Left lung (tissue), 10 donors: Measurements from ENCODE around the gene MTX1. TPM values are rescaled to one million over a fixed set of nuclear protein-coding genes. Genes with fewer than 3 reads are reported as not detected.
A peak's percentile ranks its signal among the peaks of the same experiment; 100 is the strongest.
"Not testable (repeated sequence)": the region's sequence is repeated elsewhere in the genome, so short reads cannot be mapped to it uniquely, and the experiment has no call there.

ENCODE experiments used
- ATAC-seq: fragments of 200-7000 bp; cut with Tn5 transposase; one replicate; pipeline ENCODE4 v1.9.1; 2020; ENCODE audit warnings: moderate library complexity
- DNase-seq, 4 donors: peaks; one replicate each; pipeline ENCODE4 v3.0.0-alpha.2; 2013 to 2020
- H3K27ac ChIP-seq, 2 donors: fragments of 200-600 bp; sonication (generic) in 1 of 2; one replicate each; pipeline versions ENCODE4 v1.5.0 to v1.8.0; 2020 to 2021
- H3K27me3 ChIP-seq, 2 donors: fragments of 200-600 bp; sonication (generic) in 1 of 2; one replicate each; pipeline versions ENCODE4 v1.5.0 to v1.8.0; 2020 to 2021
- H3K36me3 ChIP-seq, 2 donors: fragments of 200-600 bp; sonication (generic) in 1 of 2; one replicate each; pipeline versions ENCODE4 v1.5.0 to v1.8.0; 2020 to 2021
- H3K4me1 ChIP-seq, 2 donors: fragments of 200-600 bp; one replicate each; pipeline ENCODE4 v1.8.0; 2021
- H3K4me3 ChIP-seq, 2 donors: fragments of 200-600 bp; sonication (generic) in 1 of 2; one replicate each; pipeline versions ENCODE4 v1.5.0 to v1.8.0; 2020 to 2021; ENCODE audit warnings: mild to moderate bottlenecking in 1 of 2
- H3K9me3 ChIP-seq, 2 donors: fragments of 200-600 bp; sonication (generic) in 1 of 2; one replicate each; pipeline versions ENCODE4 v1.5.0 to v1.8.0; 2020 to 2021
- intact Hi-C, 2 donors: fragments of 100-400 bp; cut with DNase I; formaldehyde crosslinking; loops; one replicate each; pipeline versions ENCODE4 v1.11.2 to v1.14.2; 2022
- polyA plus RNA-seq, 6 donors: library from polyadenylated mRNA; unstranded; fragments of 120-200 nt; gene quantifications; one replicate each; pipeline ENCODE4 v1.2.1, GENCODE V29; 2013; ENCODE audit not compliant: insufficient read length in 6 of 6
- total RNA-seq, 2 donors: library from RNA; stranded (reverse); fragmentation: NEBNext Ultra II Directional; extraction: Animal tissue kit (Norgen Biotek cat#: 25700); gene quantifications; one replicate each; pipeline ENCODE4 v1.2.1, GENCODE V29; 2021
- TF ChIP-seq, protein P1 (sequence below), 2 donors: fragments of 200-600 bp; sonication (generic) in 1 of 2; IDR thresholded peaks; one replicate each; pipeline versions ENCODE4 v1.5.0 to v1.8.0; 2021; ENCODE audit warnings: antibody characterized with exemption in 2 of 2
- donor health status: DM: no; HTN: yes; CAD: no.
- donor health status: DM: no; HTN: no; CAD: no.

MTX1 gene
- total and polyA plus RNA-seq, 8 donors: 28.6 to 45.5 (median 31.1) TPM

DNA sequence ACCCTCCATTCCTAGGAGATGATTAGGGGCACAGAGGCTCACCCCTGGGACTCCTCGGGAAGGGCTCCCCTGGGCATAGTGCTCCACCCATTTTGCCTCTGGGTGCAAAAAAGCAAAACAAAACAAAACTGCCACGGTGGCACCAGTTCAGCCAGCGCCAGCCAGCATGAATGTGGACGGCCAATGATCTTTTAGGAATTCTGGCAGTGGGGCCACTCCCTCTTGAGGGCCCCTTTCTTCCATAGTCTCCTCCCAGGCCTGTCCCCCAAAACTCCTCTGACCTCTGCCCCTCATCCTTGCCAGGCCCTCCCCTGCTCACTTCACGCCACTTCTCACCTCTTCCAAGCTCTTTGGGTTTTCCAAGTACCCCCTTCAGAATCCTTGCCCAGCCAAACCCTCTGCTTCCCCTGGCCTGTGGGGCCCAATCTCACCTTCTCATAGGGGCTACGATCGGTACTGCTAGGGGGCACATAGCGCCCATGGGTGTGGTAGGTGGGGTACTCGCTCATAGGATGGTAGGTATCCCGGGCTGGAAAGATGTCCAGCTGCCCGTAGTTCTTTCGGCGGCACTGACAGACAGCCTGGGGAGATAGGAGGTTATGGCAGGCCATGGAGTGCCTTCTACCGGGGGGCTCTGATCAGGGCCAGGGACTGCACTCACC lies 21.6 kb upstream of the MTX1 start:
- ATAC-seq (peak; percentile 3), DNase-seq (peak in 1 of 4 donors; percentile 31)
- peak overlapping the region; percentile 22 to 32 for H3K4me3 ChIP-seq
- no peaks in the 10 kb centered on the region for H3K36me3 ChIP-seq
- intact Hi-C loops: no loop called here
- H3K4me1 ChIP-seq: peaks cover 0 to 15% of the 10 kb centered on the region in 2 donors
- peak overlapping the region; percentile 53 to 79 for H3K27ac ChIP-seq
- TF ChIP-seq, protein P1, sequence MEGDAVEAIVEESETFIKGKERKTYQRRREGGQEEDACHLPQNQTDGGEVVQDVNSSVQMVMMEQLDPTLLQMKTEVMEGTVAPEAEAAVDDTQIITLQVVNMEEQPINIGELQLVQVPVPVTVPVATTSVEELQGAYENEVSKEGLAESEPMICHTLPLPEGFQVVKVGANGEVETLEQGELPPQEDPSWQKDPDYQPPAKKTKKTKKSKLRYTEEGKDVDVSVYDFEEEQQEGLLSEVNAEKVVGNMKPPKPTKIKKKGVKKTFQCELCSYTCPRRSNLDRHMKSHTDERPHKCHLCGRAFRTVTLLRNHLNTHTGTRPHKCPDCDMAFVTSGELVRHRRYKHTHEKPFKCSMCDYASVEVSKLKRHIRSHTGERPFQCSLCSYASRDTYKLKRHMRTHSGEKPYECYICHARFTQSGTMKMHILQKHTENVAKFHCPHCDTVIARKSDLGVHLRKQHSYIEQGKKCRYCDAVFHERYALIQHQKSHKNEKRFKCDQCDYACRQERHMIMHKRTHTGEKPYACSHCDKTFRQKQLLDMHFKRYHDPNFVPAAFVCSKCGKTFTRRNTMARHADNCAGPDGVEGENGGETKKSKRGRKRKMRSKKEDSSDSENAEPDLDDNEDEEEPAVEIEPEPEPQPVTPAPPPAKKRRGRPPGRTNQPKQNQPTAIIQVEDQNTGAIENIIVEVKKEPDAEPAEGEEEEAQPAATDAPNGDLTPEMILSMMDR (IDR thresholded peaks at IDR 0.05): no peak
- no peaks in the 10 kb centered on the region for H3K9me3 ChIP-seq
- H3K27me3 ChIP-seq: no peaks in the 10 kb centered on the region

DNA sequence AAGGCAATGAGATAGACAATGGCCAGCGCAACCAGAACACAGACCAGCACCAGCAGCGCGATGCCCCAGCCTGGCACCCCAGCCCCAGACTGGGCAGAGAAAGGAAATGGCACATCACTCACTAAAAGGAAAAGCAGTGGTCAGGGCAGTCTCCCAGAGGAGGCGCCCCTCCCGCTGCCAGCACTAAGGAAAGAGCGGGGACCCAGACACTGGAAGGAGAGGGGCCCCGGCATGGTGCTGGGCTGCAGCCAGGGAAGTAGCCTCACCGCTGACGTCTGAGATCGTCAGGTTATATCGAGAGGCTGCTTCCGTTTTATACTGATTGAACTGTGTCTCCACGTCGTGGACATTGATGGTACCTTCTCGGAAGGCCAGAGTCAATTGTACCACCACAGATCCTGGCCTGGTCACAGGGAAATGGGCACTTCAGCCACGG lies 21.0 kb upstream of the MTX1 start:
- intact Hi-C loops: no loop called here
- DNase-seq: peak in 2 of 4 donors; percentile 31 to 54
- H3K27ac ChIP-seq: peak overlapping the region; percentile 53 to 79
- no peaks in the 10 kb centered on the region for H3K36me3 ChIP-seq
- H3K9me3 ChIP-seq: no peaks in the 10 kb centered on the region
- H3K4me1 ChIP-seq: peaks cover 0 to 19% of the 10 kb centered on the region in 2 donors
- H3K4me3 ChIP-seq: peak overlapping the region; percentile 22 to 32
- TF ChIP-seq, protein P1 (IDR thresholded peaks at IDR 0.05): no peak
- H3K27me3 ChIP-seq: no peaks in the 10 kb centered on the region
- peak; percentile 3 for ATAC-seq

DNA sequence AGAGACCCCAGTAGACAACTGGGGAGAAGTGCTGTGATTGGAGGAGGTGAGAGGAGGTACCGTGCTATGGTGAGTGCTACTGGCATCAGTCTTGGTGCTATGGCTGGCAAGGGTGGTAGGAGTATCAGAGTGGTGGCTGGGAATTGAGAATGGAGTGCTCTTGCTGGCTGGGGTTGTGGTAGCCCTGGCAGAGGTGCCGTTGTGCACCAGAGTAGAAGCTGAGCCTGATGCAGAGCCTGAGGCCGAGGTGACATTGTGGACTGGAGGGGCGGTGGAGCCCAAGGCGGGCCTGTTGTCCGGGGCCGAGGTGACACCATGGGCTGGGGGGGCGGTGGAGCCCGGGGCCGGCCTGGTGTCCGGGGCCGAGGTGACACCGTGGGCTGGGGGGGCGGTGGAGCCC lies 20.2 kb upstream of the MTX1 start:
- Histone ChIP-seq H3K36me3 (no peaks in the 10 kb centered on the region), H3K4me3 (peak overlapping the region; percentile 22 to 32), H3K9me3 (no peaks in the 10 kb centered on the region), H3K4me1 (peaks cover 0 to 27% of the 10 kb centered on the region in 2 donors), H3K27ac (peak overlapping the region; percentile 53 to 79), H3K27me3 (no peaks in the 10 kb centered on the region)
- TF ChIP-seq, protein P1 (IDR thresholded peaks at IDR 0.05): no peak
- ATAC-seq: no peak
- intact Hi-C loops: no loop called here
- peak in 2 of 4 donors; percentile 22 to 44 for DNase-seq

DNA sequence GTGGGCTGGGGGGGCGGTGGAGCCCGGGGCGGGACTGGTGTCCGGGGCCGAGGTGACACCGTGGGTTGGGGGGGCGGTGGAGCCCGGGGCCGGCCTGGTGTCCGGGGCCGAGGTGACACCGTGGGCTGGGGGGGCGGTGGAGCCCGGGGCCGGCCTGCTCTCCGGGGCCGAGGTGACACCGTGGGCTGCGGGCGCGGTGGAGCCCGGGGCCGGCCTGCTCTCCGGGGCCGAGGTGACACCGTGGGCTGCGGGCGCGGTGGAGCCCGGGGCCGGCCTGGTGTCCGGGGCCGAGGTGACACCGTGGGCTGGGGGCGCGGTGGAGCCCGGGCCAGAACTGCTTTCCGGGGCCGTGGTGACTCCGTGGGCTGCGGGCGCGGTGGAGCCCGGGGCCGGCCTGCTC lies 18.6 kb upstream of the MTX1 start:
- peak in 1 of 4 donors; percentile 58 for DNase-seq
- ATAC-seq, intact Hi-C loops, H3K27me3 ChIP-seq, H3K36me3 ChIP-seq, H3K4me3 ChIP-seq, H3K9me3 ChIP-seq, H3K27ac ChIP-seq: not testable (repeated sequence)
- H3K4me1 ChIP-seq: peaks cover 9 to 39% of the 10 kb centered on the region in 2 donors

DNA sequence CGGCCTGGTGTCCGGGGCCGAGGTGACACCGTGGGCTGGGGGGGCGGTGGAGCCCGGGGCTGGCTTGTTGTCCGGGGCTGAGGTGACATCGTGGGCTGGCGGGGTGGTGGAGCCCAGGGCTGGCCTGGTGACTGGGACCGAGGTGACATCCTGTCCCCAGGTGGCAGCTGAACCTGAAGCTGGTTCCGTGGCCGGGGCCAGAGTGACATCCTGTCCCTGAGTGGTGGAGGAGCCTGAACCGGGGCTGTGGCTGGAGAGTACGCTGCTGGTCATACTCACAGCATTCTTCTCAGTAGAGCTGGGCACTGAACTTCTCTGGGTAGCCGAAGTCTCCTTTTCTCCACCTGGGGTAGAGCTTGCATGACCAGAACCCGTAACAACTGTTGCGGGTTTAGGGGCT lies 16.6 kb upstream of the MTX1 start:
- ATAC-seq (no peak), DNase-seq (peak in 1 of 4 donors; percentile 83)
- H3K27ac ChIP-seq: peak overlapping the region; percentile 91 to 92
- peaks cover 0 to 2% of the 10 kb centered on the region in 2 donors for H3K36me3 ChIP-seq
- peaks cover 9 to 40% of the 10 kb centered on the region in 2 donors for H3K4me1 ChIP-seq
- TF ChIP-seq, protein P1 (IDR thresholded peaks at IDR 0.05): no peak
- peak overlapping the region; percentile 20 to 52 for H3K4me3 ChIP-seq
- intact Hi-C loops: no loop called here
- H3K27me3 ChIP-seq: peaks cover 0 to 12% of the 10 kb centered on the region in 2 donors
- no peaks in the 10 kb centered on the region for H3K9me3 ChIP-seq
